ENCODE data around the gene SLC25A26. TPM values are rescaled to one million over a fixed set of nuclear protein-coding genes. Genes with fewer than 3 reads are reported as not detected.

Gene SLC25A26
- total RNA-seq, 2 donors from 2014 or later: 20.7 to 22.8 TPM

- H3K4me1 Mint-ChIP-seq: peaks cover 13% of the 10 kb centered on the region
- H3K4me1 ChIP-seq (ENCODE audit: control insufficient read depth, insufficient read depth, low read length): peaks cover 4% of the 10 kb centered on the region
- H3K27ac ChIP-seq (ENCODE audit: low read depth, low read length): no peak overlapping the region
- WGBS, 2 experiments (ENCODE audit: insufficient coverage in 1 of 2, insufficient read length in 1 of 2): 93 to 98% methylated on average over 5 of the region's 5 CpGs
- H3K27ac Mint-ChIP-seq: no peak overlapping the region
- no peak overlapping the region for H3K4me3 Mint-ChIP-seq
- no peaks in the 10 kb centered on the region for H3K27me3 ChIP-seq (ENCODE audit: control insufficient read depth, insufficient read depth, low read length, poor library complexity, severe bottlenecking)
- no peak for DNase-seq
- H3K36me3 ChIP-seq (ENCODE audit: control insufficient read depth, insufficient read depth, low read length): no peaks in the 10 kb centered on the region
- H3K9me3 Mint-ChIP-seq: no peaks in the 10 kb centered on the region
- TF ChIP-seq CTCF (conservative IDR thresholded peaks at IDR 0.05): no peak
- H3K9me3 ChIP-seq (ENCODE audit: control insufficient read depth, low read length): no peaks in the 10 kb centered on the region
- no peak overlapping the region for H3K4me3 ChIP-seq (ENCODE audit: low read length)
- H3K36me3 Mint-ChIP-seq (ENCODE audit: low read depth): peaks cover 11% of the 10 kb centered on the region
- H3K9ac ChIP-seq (ENCODE audit: extremely low read depth, low read length, poor library complexity, severe bottlenecking): no peak overlapping the region
- no peaks in the 10 kb centered on the region for H3K27me3 Mint-ChIP-seq (ENCODE audit: insufficient read depth)
These were observed 47.1 kb downstream of the SLC25A26 start for GRCh38 chr3:66267906-66268305.

DNA sequence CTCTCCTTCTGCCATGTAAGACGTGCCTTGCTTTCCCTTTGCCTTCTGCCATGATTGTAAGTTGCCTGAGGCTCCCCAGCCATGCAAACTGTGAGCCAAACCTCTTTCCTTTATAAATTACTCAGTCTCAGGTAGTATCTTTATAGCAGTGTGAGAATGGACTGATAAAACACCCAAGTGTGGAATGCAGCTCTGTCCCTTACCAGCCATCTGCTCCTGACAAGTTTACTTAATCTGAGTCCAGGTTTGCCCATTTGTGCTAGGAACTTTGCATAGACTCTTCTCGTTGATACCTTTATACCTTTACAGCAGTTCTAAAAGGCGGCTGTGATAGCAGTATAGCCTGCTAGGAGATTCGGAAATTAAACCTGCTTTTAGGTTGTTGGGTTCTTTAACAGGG lies 48.1 kb downstream of the SLC25A26 start:
- Mint-ChIP-seq H3K27ac (no peak overlapping the region), H3K9me3 (no peaks in the 10 kb centered on the region), H3K4me1 (peaks cover 13% of the 10 kb centered on the region), H3K36me3 (ENCODE audit: low read depth) (peaks cover 11% of the 10 kb centered on the region), H3K4me3 (no peak overlapping the region), H3K27me3 (ENCODE audit: insufficient read depth) (no peaks in the 10 kb centered on the region)
- Histone ChIP-seq H3K9me3 (ENCODE audit: control insufficient read depth, low read length) (no peaks in the 10 kb centered on the region), H3K9ac (ENCODE audit: extremely low read depth, low read length, poor library complexity, severe bottlenecking) (no peak overlapping the region), H3K4me3 (ENCODE audit: low read length) (no peak overlapping the region), H3K27me3 (ENCODE audit: control insufficient read depth, insufficient read depth, low read length, poor library complexity, severe bottlenecking) (no peaks in the 10 kb centered on the region), H3K36me3 (ENCODE audit: control insufficient read depth, insufficient read depth, low read length) (no peaks in the 10 kb centered on the region), H3K4me1 (ENCODE audit: control insufficient read depth, insufficient read depth, low read length) (peaks cover 4% of the 10 kb centered on the region), H3K27ac (ENCODE audit: low read depth, low read length) (no peak overlapping the region)
- TF ChIP-seq CTCF (conservative IDR thresholded peaks at IDR 0.05): no peak
- no peak for DNase-seq
- 80 to 88% methylated on average over 2 to 4 of the region's 4 CpGs for WGBS, 2 experiments (ENCODE audit: insufficient coverage in 1 of 2, insufficient read length in 1 of 2)

- Mint-ChIP-seq H3K4me3 (no peak overlapping the region), H3K4me1 (peaks cover 13% of the 10 kb centered on the region), H3K9me3 (no peaks in the 10 kb centered on the region), H3K27ac (no peak overlapping the region), H3K36me3 (ENCODE audit: low read depth) (peaks cover 8% of the 10 kb centered on the region), H3K27me3 (ENCODE audit: insufficient read depth) (no peaks in the 10 kb centered on the region)
- no peaks in the 10 kb centered on the region for H3K36me3 ChIP-seq (ENCODE audit: control insufficient read depth, insufficient read depth, low read length)
- H3K9ac ChIP-seq (ENCODE audit: extremely low read depth, low read length, poor library complexity, severe bottlenecking): no peak overlapping the region
- no peak overlapping the region for H3K4me3 ChIP-seq (ENCODE audit: low read length)
- no peak for DNase-seq
- 100% methylated on average over 1 of the region's 1 CpG; no CpG with 5 or more reads in 1 of the 2 experiments for WGBS, 2 experiments (ENCODE audit: insufficient coverage in 1 of 2, insufficient read length in 1 of 2)
- no peaks in the 10 kb centered on the region for H3K9me3 ChIP-seq (ENCODE audit: control insufficient read depth, low read length)
- no peak overlapping the region for H3K27ac ChIP-seq (ENCODE audit: low read depth, low read length)
- peaks cover 4% of the 10 kb centered on the region for H3K4me1 ChIP-seq (ENCODE audit: control insufficient read depth, insufficient read depth, low read length)
- no peaks in the 10 kb centered on the region for H3K27me3 ChIP-seq (ENCODE audit: control insufficient read depth, insufficient read depth, low read length, poor library complexity, severe bottlenecking)
- no peak for TF ChIP-seq CTCF (conservative IDR thresholded peaks at IDR 0.05)
These were observed 48.6 kb downstream of the SLC25A26 start for GRCh38 chr3:66269411-66269810.

All from endodermal cell (in vitro differentiated cells).